ENCODE measurements around the gene FURIN.

DNA sequence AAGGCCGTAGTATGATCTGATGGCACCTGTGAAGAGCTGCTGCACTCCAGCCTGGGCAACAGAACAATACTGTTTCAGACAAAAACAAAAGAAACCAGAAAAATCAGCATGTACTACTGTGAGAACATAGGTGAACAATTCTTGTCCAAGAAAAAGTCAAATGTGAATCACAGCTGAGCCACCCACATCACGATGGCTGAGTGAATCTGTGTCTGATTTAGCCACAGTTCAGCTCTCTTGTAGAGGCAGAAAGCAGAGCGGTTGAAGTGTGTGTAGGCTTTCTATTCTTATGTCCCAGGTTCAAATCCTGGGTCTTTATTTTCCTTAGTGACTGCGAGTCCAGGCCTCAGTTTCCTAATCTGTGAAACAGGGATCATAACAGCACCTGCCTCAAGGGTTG is 4.4 kb upstream of the FURIN start:
- TF ChIP-seq, protein P1, sequence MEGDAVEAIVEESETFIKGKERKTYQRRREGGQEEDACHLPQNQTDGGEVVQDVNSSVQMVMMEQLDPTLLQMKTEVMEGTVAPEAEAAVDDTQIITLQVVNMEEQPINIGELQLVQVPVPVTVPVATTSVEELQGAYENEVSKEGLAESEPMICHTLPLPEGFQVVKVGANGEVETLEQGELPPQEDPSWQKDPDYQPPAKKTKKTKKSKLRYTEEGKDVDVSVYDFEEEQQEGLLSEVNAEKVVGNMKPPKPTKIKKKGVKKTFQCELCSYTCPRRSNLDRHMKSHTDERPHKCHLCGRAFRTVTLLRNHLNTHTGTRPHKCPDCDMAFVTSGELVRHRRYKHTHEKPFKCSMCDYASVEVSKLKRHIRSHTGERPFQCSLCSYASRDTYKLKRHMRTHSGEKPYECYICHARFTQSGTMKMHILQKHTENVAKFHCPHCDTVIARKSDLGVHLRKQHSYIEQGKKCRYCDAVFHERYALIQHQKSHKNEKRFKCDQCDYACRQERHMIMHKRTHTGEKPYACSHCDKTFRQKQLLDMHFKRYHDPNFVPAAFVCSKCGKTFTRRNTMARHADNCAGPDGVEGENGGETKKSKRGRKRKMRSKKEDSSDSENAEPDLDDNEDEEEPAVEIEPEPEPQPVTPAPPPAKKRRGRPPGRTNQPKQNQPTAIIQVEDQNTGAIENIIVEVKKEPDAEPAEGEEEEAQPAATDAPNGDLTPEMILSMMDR (IDR thresholded peaks at IDR 0.05) = no peak
- TF ChIP-seq POLR2AphosphoS5 (IDR thresholded peaks at IDR 0.05) = no peak
